HG02610 (cell line): ENCODE data around the gene USP7.

Experiments
- ATAC-seq: cut with Tn5 transposase; IDR thresholded peaks from one replicate; pipeline ENCODE4 v1.9.1; 2021; ENCODE audit warnings: mild to moderate bottlenecking, moderate library complexity; ENCODE audit not compliant: unreplicated experiment

The USP7 gene

GRCh38 chr16:8904018-8904430 lies 59.7 kb downstream of the USP7 start:
- no peak for ATAC-seq

DNA sequence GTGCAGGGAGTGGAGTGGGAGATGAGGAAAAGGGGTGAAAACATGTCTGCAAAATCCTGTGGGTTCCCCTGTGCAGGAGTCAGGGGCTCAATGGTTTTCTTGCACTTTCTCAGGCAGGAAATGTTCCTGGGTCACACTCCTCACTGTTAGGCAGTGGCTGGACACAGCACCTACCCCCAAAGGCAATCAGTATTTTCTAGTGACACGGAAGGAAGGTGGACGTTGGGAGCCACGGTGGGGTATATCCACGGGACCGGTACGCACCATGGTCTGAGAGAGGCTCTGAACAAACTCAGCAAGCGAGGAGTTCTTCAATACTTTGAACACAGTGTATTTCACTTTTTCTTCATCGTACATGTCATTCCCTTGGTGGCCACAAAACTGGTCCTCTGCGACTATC lies 60.7 kb downstream of the USP7 start:
- ATAC-seq = no peak

DNA sequence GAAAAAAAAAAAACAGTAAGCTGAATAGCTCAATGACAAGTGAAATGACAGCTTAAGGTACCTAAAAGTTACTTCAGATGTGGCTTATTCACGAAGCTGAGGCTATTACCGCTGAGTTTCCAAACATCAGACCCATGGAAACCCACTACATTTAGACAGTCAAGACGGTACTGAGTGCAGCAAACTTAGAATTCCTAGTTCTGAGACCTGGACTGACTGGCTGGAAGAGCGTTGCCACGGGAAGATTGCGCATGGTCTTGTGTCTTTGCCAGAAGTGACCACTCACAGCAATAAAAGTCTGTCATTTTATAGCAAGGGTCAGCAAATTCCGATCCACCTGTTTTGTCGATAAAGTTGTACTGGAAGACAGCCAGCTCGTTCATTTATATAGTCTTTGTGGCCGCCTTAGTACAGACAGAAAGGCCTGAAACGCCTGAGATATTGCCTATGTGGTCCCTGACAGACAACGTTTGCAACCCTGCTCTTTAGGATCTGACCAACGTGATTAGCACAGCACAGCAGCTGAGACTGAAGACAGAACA lies 62.3 kb downstream of the USP7 start:
- no peak for ATAC-seq

GRCh38 chr16:8900343-8900742 lies 63.4 kb downstream of the USP7 start:
- no peak for ATAC-seq

GRCh38 chr16:8899709-8900317 lies 63.9 kb downstream of the USP7 start:
- no peak for ATAC-seq

DNA sequence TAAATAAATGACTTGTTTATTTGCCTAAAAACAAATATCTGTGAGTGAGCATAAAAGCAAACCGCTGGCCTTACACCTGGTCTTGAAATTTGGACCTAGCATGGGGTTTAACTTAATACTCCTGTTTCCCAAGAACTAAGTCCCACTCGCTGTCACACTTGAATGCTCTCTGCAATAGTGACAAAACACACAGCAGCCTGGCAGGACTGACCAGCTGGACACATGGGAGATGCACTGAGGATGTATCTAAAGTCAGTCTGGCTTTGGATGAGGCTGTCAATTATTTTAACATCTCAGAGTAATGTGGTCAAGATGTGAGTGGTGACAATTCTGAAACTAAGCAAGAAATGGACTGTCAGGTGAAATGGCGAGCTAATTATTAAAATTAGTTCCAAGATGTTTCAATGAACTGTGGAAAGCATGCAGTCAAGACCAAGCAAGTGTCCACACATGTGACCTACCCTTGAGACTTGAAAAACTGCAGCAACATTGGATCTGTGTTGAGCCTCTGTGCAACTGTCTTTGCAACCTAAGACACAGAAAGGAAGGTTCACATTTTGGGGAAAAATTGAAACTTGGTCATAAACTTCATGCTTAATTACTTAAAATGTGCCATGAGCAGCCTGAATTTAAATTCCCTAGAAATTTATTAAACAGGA lies 64.9 kb downstream of the USP7 start:
- ATAC-seq = no peak

DNA sequence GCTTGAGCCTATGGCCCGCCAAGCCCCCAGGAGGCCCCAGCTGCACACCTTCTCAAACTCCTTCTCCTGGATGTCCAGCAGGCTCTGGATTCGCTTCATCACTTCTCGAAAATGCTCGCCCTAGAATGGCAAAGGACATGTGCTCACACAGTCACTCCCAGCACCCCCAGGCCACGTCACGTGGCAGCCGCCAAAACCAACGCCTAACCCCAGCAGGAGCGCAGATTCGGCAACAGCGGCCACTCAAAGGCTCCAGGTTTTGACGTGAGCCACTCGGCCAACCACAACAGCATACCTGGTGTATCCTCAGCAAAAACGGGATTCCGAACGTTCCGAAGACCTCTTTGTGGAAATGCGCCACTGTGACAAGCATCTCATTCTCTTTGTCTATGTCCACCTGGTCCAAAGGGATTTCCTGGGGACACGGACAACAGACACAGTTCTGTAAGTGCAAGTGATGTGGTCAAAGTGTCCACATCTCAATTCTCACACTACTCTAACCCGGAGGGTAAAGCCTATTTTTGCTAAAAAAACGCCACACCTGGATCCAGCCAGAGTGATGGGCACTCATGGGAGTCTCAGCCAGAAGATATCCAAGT lies 68.9 kb downstream of the USP7 start:
- no peak for ATAC-seq

DNA sequence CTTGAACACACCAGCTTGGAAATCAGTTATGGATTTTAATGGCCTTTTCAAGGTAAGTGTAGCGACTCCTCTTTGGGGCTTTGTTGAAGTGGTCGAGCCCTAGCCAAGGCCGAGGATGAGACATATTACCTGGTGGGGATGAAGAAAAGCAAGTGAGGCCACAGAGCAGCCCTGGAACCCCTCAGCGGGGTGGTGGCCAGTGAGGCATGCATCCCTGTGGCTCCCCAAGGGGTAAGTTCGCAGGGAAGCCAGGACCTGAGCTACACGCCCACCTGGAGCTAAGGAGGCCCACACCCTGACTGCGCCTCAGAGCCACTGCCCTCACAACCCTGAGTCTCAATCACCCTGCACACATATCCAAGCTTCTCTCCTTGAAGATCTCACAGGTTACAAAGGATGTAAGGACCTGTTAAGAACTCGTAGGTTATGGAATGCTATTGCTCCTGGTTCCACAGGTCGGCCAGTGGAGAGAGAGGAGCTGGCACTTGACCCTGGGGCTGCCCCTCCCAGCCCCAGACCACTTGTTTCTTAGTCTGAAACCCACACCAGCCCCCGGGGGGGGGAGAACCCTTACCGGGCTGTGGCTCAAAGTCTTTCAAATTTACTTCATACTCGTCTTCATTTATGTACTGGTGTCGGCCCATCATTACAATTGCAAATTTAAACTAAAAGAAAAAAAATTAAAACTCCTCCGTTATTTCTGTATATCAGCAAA lies 69.6 kb downstream of the USP7 start:
- ATAC-seq = no peak

DNA sequence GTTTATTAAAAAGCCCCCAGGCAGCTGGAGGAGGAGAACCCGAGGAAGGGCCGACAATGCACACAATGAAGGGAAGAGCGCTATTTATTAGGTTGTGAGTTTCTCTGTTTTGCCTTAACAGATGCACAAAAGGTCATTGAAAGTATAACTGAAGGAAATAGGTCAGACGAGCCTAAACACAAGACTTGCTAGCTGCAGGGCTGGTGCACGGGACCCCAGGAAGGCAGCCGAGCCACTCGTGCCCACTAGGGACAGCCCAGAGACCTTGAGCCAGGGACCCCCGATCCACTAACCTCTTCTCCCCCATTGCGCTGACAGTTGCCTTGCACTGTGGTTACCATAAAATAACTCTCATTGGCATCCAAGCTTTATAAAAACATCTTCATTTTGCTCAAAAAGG lies 70.3 kb downstream of the USP7 start:
- no peak for ATAC-seq

DNA sequence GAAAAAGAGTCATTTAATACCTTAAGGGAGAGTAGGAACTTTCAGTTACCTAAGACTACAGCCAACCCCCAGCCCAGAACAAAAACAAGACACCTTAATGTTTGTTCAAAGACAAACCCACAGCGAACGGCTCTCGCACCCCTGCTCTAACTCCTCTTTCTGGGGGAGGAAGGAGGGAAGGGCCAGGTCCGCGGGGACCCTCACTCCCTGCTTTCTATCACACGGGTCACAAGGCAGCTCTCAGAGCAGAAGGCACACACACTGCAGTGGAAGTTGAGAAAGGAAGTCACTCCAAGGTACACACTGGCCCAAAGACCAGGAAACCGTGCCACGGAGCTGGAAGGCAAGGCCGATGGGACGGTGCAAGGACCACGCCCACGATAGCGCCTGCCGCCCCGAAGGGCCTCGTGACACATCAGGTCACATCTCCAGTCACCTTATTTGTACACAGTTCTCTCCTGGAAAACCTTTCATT lies 71.6 kb downstream of the USP7 start:
- peak; percentile 25 for ATAC-seq

DNA sequence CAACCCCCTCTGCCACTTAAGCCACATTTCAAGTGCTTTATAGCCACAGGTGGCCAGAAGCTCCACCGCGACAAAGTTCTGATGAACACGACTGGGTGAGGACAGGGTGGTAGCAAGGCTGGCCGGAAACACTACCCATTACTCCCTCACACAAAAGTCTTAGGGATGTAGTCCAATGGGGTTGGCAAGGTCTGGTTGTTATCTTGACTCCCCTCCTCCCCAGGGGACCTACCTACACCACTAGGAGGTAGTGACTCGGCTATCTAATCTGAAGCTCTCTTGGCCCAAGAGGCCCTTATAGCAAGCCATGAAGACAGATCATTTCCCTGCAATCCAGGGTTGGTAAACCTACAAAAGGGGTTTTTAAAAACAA lies 73.2 kb downstream of the USP7 start:
- ATAC-seq = no peak

DNA sequence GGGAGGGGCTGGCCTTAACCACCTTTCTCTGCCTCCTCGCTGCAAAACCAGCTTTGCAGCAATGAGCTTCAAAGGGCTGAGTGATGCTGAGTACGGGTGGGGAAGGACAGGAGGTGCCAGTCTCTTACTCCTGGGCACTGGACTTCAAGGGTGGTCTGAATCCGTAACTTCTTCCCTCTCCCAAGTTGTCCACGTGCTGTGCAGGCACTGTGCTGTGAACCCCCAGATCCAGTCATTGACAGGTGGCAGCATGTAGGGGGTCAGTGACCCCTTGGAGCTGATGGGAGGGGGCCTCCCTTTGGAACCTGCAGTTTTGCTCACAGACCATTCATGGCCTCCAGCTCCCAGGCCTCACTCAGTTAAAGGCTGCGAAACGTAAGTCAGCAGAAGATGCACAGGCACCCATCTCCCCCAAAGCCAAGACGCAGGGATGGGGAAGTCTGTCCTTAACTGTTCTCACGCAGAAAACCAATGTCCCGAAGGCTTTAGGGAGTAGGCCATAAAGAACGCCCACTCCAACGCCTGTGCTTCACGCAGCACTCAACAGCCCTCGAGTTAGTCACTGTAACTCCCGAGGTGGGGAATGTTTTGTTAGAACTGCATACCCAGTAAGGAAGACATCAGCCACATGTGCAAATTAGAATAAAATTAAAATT lies 73.7 kb downstream of the USP7 start:
- ATAC-seq = no peak

- ATAC-seq = no peak
Measured at GRCh38 chr16:8888951-8889892, 74.5 kb downstream of the USP7 start.

GRCh38 chr16:8887952-8888560 lies 75.7 kb downstream of the USP7 start:
- no peak for ATAC-seq

DNA sequence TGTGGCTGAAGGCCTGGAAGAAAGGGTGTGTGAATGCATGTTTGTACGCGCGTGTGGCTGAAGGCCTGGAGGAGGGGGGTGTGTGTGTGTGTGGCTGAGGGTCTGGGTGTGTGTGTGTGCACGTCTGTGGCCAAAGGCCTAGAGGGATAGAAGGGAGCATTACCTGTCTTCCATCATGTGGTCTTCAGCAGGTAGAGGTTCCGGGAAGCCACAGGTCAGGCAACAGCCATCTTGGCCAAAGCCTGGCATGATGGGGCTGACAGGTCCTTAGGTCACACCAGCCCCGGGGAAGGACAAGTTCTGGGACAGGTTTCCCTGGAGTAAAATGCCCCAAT lies 76.3 kb downstream of the USP7 start:
- ATAC-seq = no peak

- no peak for ATAC-seq
Measured at GRCh38 chr16:8886593-8887430, 76.9 kb downstream of the USP7 start.

DNA sequence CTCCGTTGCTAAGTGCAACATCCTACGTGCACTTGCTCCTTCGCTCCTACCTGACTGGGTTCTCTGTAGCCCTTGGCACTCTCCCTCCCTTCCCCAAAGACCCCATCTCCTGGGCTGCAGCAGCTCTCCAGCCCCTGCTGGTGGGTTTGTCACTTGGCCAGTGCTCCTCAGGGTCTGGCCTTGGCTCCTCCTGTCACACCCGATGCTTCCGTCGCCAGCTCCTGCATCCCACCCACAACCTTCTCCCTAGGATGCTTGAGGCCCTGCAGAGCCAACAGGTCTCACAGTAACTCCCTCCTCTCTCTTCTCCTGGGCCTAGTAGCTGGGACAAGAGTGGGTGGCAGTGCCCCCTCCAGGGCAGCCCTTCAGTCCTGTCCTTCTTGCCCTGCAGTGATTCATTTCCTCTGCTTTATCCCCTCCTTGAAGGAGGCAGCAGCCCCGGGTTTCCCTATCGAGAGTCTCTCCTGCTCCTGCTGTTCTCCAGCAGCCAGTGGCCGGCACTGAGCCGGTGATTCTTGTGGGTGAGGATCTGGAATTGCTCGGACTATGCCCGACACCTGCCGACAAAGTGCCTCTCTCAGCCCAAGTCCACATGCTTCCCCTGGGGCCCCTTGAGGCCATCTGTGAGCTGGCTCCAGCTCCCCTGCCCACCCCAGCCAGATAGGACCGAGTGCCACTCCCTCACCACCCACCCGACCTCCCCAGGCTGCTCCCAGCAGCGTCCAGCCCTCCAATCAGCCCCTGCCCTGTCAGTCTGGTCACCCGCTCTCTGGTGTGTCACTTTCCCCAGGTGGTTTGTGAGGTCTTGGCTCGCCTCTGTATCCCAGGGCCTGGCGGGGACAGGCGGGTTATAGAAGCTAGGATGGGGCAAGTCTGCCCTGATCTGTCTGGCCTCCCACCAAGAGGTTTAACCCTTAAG lies 77.8 kb downstream of the USP7 start:
- no peak for ATAC-seq
